ENCODE measurements around the gene METRNL. TPM values are rescaled to one million over a fixed set of nuclear protein-coding genes. Genes with fewer than 3 reads are reported as not detected.

The METRNL gene
- total RNA-seq, 1 donor from 2014 or later, result 79.9 TPM

DNA sequence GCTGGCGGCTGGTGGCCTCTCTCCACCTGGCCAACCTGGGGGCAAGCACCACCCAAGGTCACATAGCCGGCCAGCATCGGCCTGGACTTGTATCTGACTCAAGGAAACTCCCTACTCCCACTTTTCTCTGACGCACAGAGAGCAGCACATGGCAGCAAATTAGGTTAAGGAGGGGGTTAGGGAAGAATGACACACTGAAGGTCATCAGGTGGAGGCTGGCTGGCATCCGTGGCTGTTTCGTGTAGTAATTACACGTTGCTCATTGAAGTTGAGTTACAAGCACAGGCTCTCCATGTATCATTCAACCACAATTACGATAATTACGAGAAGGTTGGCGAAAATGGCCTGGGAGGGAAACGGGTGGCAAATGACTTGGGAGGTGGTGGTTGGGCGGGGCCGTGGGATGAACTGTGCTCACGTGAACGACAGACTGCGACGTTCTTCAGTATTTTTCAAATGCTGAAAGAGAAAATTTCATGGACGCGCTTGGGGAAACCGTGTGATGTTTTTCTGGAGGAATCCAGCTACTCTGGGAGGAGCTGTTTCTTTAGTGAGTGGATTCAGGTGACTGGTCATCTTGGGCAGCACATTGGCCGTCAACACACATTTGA is 4.0 kb upstream of the METRNL start:
- TF ChIP-seq, protein P1, sequence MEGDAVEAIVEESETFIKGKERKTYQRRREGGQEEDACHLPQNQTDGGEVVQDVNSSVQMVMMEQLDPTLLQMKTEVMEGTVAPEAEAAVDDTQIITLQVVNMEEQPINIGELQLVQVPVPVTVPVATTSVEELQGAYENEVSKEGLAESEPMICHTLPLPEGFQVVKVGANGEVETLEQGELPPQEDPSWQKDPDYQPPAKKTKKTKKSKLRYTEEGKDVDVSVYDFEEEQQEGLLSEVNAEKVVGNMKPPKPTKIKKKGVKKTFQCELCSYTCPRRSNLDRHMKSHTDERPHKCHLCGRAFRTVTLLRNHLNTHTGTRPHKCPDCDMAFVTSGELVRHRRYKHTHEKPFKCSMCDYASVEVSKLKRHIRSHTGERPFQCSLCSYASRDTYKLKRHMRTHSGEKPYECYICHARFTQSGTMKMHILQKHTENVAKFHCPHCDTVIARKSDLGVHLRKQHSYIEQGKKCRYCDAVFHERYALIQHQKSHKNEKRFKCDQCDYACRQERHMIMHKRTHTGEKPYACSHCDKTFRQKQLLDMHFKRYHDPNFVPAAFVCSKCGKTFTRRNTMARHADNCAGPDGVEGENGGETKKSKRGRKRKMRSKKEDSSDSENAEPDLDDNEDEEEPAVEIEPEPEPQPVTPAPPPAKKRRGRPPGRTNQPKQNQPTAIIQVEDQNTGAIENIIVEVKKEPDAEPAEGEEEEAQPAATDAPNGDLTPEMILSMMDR (IDR thresholded peaks at IDR 0.05), result no peak
- ATAC-seq, result no peak
- no peaks in the 10 kb centered on the region for H3K36me3 ChIP-seq
- no peaks in the 10 kb centered on the region for H3K9me3 ChIP-seq
- intact Hi-C loops (cut with DNase I), result no loop called here
- H3K27me3 ChIP-seq, result no peaks in the 10 kb centered on the region
- no peak overlapping the region for H3K27ac ChIP-seq
- peaks cover 13% of the 10 kb centered on the region for H3K4me1 ChIP-seq
- no peak for DNase-seq
- H3K4me3 ChIP-seq, result no peak overlapping the region

DNA sequence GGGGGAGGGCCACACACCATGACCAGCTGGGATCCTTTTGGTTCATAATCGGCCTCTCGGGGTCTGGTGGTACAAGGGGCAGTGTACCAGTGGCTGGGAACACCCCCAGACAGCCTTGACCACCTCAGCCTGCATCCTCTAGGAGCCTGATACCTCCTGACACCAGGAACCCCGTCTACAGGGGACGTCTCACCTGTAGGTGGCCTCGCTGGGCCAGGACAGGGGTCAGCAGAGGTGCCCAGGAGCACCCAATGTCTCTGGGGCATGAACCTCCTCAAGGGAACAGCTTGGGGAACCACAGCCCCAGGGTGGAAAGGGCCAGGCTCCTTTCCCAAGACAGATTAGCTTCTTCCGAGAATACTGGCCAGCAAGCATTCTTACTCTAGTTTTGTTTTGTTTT is 2.5 kb upstream of the METRNL start:
- intact Hi-C loops (cut with DNase I), result no loop called here
- ATAC-seq, result peak; percentile 2

GRCh38 chr17:83077411-83077810 is 2.0 kb upstream of the METRNL start:
- DNase-seq, result no peak
- no peak overlapping the region for H3K4me3 ChIP-seq
- TF ChIP-seq, protein P1 (IDR thresholded peaks at IDR 0.05), result no peak
- no peak overlapping the region for H3K27ac ChIP-seq
- H3K36me3 ChIP-seq, result no peaks in the 10 kb centered on the region
- ATAC-seq, result no peak
- H3K4me1 ChIP-seq, result peaks cover 21% of the 10 kb centered on the region
- intact Hi-C loops (cut with DNase I), result no loop called here
- no peaks in the 10 kb centered on the region for H3K9me3 ChIP-seq
- no peaks in the 10 kb centered on the region for H3K27me3 ChIP-seq

More for the DNA sequence above, 2.5 kb upstream of the METRNL start:
- no peaks in the 10 kb centered on the region for H3K9me3 ChIP-seq
- no peaks in the 10 kb centered on the region for H3K36me3 ChIP-seq
- H3K27me3 ChIP-seq, result no peaks in the 10 kb centered on the region
- DNase-seq, result no peak
- peaks cover 21% of the 10 kb centered on the region for H3K4me1 ChIP-seq
- no peak overlapping the region for H3K27ac ChIP-seq
- TF ChIP-seq, protein P1 (IDR thresholded peaks at IDR 0.05), result peak; percentile 23
- H3K4me3 ChIP-seq, result no peak overlapping the region

DNA sequence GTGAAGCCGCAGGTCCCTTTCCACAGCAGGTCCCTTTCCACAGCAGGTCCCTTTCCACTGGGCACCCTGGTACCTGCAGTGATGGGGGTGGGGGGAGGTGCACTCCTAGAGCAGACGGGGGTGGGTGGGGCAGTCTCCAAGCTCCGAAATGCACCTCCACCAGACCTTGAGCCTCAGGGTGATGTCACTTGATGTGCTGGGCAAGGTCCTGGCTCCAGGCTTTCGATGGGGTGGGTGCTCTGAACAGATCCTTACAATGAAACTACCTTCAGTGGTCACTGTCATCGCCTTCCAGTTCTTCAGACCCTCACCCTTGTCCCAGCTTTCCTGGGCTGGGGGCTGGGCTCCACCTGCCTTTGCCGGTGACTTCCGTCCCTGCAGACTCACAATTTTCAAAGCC is 1.5 kb upstream of the METRNL start:
- H3K27me3 ChIP-seq, result no peaks in the 10 kb centered on the region
- no peaks in the 10 kb centered on the region for H3K36me3 ChIP-seq
- no peaks in the 10 kb centered on the region for H3K9me3 ChIP-seq
- no peak for DNase-seq
- ATAC-seq, result no peak
- no peak overlapping the region for H3K4me3 ChIP-seq
- TF ChIP-seq, protein P1 (IDR thresholded peaks at IDR 0.05), result no peak
- peaks cover 26% of the 10 kb centered on the region for H3K4me1 ChIP-seq
- intact Hi-C loops (cut with DNase I), result no loop called here
- no peak overlapping the region for H3K27ac ChIP-seq

- Histone ChIP-seq H3K4me1 (peaks cover 33% of the 10 kb centered on the region), H3K27ac (peak overlapping the region; percentile 76), H3K4me3 (peak overlapping the region; percentile 67), H3K27me3 (no peaks in the 10 kb centered on the region), H3K36me3 (no peaks in the 10 kb centered on the region), H3K9me3 (no peaks in the 10 kb centered on the region)
- peak; percentile 1 for ATAC-seq
- intact Hi-C loops (cut with DNase I), result no loop called here
- DNase-seq, result no peak
- TF ChIP-seq, protein P1 (IDR thresholded peaks at IDR 0.05), result no peak
These were observed 744 bp upstream of the METRNL start for GRCh38 chr17:83078378-83079351.

All from upper lobe of right lung (tissue), 1 donor.